ENCODE measurements around the gene TTI1.

DNA sequence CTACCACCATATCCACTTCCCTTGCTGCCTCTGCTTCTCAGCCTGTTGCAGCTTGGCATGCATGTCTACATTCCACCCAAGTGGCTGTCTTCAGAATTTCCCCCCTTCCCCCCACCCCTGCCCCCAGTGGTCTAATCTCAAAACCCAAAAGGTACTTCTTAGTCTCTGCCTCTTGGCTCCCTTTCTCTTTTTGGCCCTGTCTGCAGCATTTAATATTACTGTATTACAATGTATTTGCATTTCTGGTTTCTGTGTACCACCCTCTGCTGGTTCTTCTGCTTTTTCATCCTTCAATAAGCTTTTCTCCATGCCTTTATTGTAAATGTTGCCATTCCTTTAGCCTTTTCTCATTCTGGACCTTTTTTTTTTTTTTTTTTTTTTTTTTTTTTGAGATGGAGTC lies 43.3 kb upstream of the TTI1 start:
- TF ChIP-seq, protein P1, sequence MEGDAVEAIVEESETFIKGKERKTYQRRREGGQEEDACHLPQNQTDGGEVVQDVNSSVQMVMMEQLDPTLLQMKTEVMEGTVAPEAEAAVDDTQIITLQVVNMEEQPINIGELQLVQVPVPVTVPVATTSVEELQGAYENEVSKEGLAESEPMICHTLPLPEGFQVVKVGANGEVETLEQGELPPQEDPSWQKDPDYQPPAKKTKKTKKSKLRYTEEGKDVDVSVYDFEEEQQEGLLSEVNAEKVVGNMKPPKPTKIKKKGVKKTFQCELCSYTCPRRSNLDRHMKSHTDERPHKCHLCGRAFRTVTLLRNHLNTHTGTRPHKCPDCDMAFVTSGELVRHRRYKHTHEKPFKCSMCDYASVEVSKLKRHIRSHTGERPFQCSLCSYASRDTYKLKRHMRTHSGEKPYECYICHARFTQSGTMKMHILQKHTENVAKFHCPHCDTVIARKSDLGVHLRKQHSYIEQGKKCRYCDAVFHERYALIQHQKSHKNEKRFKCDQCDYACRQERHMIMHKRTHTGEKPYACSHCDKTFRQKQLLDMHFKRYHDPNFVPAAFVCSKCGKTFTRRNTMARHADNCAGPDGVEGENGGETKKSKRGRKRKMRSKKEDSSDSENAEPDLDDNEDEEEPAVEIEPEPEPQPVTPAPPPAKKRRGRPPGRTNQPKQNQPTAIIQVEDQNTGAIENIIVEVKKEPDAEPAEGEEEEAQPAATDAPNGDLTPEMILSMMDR (IDR thresholded peaks at IDR 0.05; ENCODE audit: borderline replicate concordance, extremely low read depth, low read length, poor library complexity, severe bottlenecking): no peak
- no peak for TF ChIP-seq EZH2 (IDR thresholded peaks at IDR 0.05; ENCODE audit: borderline replicate concordance, low read depth, low read length, severe bottlenecking)
